ENCODE results near the gene NPAS3.

DNA sequence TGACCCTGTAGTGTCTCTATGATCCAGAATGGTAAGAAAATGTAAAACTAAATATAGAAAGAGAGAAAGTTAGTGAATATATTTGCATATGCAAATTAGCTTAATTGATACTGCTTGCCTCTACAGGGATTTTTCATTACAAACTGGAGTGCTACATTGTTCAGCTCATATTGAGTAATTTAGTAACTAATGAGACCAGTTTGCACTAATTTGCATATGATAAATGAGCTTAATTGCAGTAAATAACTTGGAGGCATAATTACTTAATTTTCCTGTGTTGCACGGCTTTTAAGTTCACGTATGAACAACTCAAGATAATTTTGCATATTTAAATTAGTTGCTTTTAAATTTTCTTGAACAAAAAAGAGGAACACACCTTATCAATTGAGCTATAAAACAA, 436.5 kb downstream of the NPAS3 start:
- TF ChIP-seq CTCF (IDR thresholded peaks at IDR 0.05): no peak
- TF ChIP-seq POLR2A (IDR thresholded peaks at IDR 0.05): no peak
